Stimulated activated CD4-positive, alpha-beta T cell treated with anti-CD3 and anti-CD28 coated beads, Interleukin-2, amount 100 ng/mL, for 48 hours (primary cell): ENCODE data around the gene FILIP1L.

Experiments
- DNase-seq, 2 donors: peaks; one replicate each; pipeline ENCODE4 v3.0.0-alpha.2; 2020

The FILIP1L gene

GRCh38 chr3:99945328-99945995 is 168.8 kb downstream of the FILIP1L start:
- no peak for DNase-seq

- DNase-seq: no peak
Observed at GRCh38 chr3:99943931-99944761, 170.2 kb downstream of the FILIP1L start.

GRCh38 chr3:99941211-99941610 is 173.1 kb downstream of the FILIP1L start:
- no peak for DNase-seq

- no peak for DNase-seq
Observed at GRCh38 chr3:99940350-99940749, 174.0 kb downstream of the FILIP1L start.

GRCh38 chr3:99939876-99940275 is 174.4 kb downstream of the FILIP1L start:
- DNase-seq: no peak

GRCh38 chr3:99938270-99938911 is 175.9 kb downstream of the FILIP1L start:
- no peak for DNase-seq

GRCh38 chr3:99934975-99935797 is 179.1 kb downstream of the FILIP1L start:
- no peak for DNase-seq

GRCh38 chr3:99933971-99934750 is 180.1 kb downstream of the FILIP1L start:
- DNase-seq: no peak

- no peak for DNase-seq
Observed at GRCh38 chr3:99931059-99931458, 183.2 kb downstream of the FILIP1L start.

- no peak for DNase-seq
Observed at GRCh38 chr3:99929745-99930139, 184.6 kb downstream of the FILIP1L start.

- DNase-seq: no peak
Observed at GRCh38 chr3:99928771-99929744, 185.2 kb downstream of the FILIP1L start.

- no peak for DNase-seq
Observed at GRCh38 chr3:99927671-99928457, 186.4 kb downstream of the FILIP1L start.

GRCh38 chr3:99925584-99926230 is 188.6 kb downstream of the FILIP1L start:
- no peak for DNase-seq

- DNase-seq: no peak
Observed at GRCh38 chr3:99923873-99924272, 190.4 kb downstream of the FILIP1L start.

GRCh38 chr3:99921986-99922385 is 192.3 kb downstream of the FILIP1L start:
- no peak for DNase-seq

GRCh38 chr3:99921377-99921695 is 193.0 kb downstream of the FILIP1L start:
- DNase-seq: no peak

GRCh38 chr3:99920481-99921376 is 193.6 kb downstream of the FILIP1L start:
- no peak for DNase-seq

- DNase-seq: no peak
Observed at GRCh38 chr3:99919694-99920093, 194.6 kb downstream of the FILIP1L start.

GRCh38 chr3:99918715-99919114 is 195.6 kb downstream of the FILIP1L start:
- DNase-seq: no peak
